HG03025 (cell line): Measurements from ENCODE around the gene EFTUD2.

Source experiments
- ATAC-seq: cut with Tn5 transposase; IDR thresholded peaks from one replicate; pipeline ENCODE4 v1.9.1; 2021; ENCODE audit warnings: mild to moderate bottlenecking, moderate library complexity; ENCODE audit not compliant: unreplicated experiment, low FRiP score

The EFTUD2 gene

DNA sequence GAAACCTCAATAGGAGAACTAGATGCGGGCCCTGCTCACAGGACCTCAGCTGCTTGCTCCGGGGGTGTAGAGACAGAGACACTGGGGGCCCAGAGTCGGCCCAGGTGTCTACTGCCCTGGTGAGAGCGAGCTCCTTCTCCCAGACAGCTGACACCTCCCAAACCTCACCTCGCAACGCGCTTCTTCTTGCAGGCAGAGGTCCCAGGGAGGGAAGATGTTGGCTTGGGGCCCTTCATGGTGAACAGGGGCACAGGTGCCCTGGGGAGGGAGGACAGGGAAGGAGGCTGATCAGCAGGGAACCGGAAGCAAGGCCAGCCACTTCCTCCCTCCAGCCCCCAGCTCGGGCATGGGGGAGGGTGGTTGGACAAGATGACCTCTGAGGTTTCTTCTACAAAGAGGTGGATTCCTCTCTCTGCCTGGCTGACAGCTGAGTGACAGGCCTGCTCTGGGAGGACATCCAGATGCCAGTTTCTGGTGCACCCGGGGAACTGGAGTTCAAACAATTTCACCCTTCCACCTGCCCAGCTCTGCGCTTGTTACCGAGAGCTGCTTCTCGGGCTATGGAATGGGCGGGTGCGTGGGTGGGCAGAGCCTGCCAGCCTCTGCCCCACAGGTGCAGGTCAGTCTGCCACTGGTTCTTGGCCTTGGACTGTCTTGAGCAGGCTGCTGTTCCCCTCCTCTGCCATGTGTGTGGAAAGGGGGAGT, 27.7 kb upstream of the EFTUD2 start:
- ATAC-seq = no peak

- ATAC-seq = no peak
Measured at GRCh38 chr17:44925731-44926697, 26.8 kb upstream of the EFTUD2 start.

DNA sequence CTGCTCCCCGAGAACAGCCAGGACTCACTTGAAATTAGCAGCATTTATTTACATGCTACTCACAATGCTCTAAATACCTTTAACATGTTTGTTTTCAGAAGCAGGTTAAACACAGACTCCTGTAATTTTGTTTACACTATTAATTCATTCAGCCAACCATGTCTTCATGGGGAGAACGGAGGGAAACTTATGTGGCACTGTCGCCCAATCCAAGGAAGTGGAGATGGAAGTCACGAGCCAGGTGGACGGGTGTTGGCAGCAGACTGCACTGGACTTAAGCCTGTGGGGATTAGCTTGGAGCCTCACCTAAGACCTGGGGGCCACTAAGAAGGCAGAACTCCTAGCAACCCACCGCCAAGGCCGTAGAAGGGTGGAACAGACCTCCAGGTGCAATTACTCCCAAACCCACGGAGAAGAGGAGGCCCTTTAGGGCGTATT, 24.9 kb upstream of the EFTUD2 start:
- ATAC-seq = no peak

DNA sequence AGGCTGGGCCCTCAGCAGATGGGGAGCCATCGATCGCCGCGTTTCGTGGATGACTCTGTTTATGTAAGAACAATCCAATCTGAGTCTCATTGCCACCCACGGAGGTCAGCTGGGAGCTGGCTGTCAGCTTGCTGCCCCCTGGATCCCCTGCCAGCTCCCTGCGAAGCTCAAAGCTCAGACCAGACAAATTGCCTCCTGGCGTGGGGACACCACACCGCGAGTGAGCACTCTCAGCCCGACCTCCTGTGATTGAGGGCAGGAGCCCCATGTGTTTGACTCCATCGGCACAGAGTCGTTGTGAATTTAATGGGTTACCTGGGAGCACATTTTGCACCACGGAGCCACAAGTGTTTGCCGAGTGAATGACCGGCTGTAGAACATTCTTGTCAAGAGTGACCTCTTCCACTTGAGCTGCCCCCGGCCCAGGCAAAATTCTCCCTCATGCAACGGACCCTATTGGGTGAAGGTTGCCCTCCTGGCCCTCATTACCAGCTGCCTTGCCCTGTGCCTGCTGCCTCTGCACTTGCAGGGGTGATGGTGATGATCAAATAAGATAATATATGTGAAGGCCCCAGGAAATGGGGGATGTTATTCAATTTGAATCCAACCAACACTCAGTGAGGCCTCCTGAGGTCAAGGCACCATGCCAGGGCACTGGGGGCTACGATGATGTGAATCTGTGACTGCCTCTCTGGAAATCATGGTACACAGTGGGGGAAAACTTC, 23.7 kb upstream of the EFTUD2 start:
- no peak for ATAC-seq

DNA sequence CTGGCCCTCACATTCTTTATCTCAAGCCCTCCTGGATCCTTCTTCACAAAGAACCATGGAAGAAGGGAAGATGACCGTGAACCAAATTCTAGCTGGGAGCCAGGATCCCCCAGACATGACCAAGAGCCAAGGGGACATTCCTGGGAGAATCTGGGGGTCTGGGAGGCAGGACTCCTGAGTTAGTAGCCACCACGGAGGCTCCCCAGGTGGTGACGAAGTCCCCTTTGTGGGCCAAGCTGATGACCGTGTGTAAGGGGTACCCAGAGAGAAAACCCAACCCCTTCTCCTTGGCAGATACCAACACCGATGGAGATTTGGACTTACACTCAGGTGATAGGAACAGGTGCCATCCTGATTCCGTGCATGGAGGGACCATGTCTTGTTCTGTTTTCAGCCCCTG, 22.9 kb upstream of the EFTUD2 start:
- ATAC-seq = no peak

DNA sequence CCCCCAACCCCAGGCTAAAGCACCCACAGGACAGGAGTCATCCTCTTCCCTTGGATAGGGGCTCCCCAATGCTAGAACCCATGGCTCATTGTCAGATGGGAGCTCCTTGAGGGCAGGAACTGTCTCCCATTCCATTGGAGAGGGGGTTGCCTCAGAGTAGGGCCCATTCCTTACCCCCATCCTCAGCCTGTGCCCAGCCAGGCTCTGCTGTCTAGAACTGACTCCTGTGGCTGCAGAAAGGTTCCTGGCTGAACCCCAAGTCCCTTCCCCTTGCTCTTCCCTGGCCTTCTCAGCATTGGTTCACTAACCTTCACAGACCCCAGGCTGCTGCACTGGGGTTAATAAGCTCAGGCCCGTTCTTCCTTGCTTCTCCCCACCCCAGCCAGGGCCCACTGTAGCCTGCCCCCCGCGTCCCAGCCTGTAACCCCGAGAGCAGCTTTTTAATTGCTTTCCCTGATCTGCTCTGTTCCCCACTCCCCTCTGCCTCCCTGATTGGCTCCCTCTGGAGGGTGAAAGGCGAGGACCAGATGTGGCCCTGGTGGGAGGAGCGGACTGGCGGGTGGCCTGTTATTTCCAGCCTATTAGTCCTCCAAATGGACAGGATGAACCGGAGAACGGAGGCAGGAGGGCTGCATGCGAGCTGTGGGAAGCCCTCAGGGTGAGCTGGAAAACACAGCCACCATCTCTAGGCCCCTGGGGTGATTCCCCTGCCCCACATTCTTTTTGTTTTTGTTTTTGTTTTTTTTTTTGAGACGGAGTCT, 22.1 kb upstream of the EFTUD2 start:
- ATAC-seq = no peak

- ATAC-seq = no peak
Measured at GRCh38 chr17:44920565-44920940, 21.3 kb upstream of the EFTUD2 start.

GRCh38 chr17:44919885-44920564, 20.8 kb upstream of the EFTUD2 start:
- no peak for ATAC-seq

DNA sequence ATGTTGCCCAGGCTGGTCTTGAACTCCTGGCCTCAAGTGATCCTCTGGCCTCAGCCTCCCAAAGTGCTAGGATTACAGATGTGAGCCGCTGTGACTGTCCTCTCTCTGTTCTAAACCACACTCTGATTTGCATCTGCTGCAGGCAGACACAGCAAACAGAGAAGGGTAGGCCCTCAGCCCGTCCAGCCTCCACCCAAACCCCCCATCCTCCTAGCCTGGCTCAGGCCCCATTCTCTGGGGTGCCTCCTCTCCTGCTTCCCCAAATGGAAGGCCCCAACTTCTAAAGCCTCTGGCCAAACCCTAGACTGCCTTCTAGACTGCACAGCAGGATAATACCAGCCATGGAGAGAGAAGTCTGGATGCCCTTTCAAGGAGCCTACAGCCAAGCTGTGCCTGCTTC, 20.2 kb upstream of the EFTUD2 start:
- no peak for ATAC-seq

DNA sequence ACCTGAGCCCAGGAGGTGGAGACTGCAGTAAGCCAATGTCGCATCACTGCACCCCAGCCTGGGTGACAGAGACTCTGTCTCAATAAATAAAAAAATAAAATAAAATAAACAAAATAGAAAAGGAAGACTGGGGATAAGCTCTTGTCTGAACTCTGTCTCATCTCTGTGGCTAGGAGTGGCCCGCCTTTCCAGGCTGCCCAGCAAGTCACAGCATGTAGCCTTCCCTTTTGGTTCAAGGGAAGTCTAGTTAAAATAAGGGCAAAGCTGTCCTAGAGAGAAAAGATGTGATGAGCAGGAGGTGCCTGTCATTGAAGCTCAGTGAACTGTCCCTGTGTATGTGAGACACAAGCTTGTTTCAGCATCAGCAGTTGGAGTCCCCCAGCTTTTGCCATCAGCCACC, 18.8 kb upstream of the EFTUD2 start:
- no peak for ATAC-seq

- ATAC-seq = no peak
Measured at GRCh38 chr17:44917456-44917855, 18.2 kb upstream of the EFTUD2 start.

DNA sequence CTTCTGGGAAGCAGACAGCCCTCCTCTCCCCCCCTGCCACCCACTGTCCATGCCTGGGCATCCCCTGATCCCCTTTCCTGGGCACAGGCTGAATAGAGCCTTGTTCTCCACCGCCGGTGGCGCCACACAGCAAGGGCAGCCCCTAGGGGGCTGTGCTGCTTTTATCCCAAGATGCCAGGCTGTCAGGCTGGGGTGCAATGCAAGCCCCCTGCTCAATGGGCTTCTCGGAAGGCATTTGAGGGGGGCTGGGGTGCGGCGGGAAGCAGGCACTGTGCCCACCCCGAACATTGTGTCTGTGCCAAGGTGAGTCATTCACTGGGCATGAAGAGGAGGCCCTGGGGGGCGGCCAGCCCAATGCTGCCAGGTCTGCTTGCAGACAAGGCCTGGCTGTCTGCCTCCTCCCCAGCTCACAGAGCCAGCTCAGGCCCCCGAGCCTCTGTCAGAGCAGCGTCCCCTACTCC, 17.6 kb upstream of the EFTUD2 start:
- no peak for ATAC-seq

DNA sequence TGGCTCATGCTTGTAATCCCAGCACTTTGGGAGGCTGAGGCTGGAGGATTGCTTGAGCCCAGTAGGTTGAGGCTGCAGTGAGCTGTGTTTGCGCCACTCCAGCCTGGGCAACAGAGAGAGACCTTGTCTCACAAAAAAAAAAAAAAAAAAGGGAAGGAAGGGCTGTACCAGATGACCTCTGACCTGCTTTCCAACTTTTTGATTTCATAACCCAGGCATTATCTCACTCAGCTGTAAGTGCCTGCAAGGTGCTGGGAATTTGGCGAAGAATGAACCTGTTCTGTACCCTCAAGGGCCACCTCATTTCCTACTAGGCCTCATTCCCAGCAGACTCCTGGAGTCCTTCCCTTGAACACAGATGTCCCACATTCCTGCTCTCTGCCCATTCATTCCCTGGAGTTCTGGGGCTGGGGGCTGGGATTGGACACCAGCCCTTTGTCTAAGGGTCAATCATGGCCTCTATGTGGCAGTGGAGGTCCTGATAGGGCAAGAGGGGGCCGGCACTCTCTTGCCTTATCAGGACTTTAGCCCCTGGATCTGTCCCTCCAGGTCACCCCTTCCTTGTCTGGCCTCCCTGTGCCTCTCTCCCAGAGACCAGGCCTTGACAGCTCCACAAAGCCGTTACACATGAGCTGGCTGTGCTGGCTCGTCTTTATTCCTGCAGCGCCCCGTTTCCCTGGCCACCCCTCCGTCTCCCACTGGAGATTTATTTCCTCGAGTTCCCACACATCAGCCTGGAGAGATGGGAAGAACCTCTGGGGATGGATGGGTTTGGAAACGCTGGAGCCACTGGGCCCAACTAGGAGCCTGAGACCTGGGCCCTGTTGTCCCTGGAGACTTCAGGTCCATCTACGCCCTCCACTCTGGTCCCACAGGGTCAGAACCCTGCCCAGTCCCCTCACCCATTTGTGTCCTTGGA, 16.9 kb upstream of the EFTUD2 start:
- ATAC-seq = no peak

DNA sequence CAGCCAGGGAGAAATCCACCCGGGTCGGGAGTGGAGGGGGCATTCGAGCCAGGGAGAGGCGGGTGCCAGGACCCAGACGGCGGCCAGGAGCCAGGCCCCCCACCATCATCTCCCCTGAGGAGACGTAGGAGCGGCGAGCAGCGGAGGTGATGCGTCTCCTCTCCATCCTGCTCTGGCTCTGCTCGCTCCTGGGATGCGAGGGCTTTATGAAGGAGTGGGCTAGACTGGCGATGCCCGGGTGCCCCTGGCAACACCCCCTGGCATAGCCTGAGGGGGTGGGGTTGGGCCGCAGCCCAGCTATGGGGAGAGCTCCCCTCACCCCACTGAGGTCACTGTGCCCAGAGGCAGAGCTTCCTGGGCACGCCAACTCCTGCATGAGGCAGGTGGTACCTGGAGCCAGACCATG, 16.1 kb upstream of the EFTUD2 start, which contains the start of gene GFAP:
Gene GFAP, minus strand, starts transcription at position 180 of the 406 bp plus-strand sequence. Its CDS starts 14 bp downstream, at position 166.
- ATAC-seq = no peak

GRCh38 chr17:44914698-44915271, 15.5 kb upstream of the EFTUD2 start:
- no peak for ATAC-seq

DNA sequence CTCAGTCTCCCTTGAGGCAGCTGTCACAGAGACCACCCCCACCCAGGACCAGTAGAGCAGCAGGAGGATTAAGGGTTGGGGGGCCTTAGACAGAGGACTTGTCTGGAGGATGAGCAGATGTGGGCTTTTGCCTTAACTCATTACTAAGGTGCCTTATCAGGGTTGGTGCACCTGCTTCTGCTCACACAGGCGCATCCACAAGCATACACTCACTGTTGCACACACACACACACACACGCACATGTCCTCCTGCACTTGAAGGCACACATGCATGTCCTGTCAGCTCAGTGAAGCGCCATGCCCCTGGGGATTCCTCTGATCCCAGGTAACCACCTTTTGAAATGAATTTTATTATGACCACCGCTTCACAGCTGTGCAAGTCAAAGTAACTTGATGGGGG, 14.9 kb upstream of the EFTUD2 start:
- no peak for ATAC-seq

DNA sequence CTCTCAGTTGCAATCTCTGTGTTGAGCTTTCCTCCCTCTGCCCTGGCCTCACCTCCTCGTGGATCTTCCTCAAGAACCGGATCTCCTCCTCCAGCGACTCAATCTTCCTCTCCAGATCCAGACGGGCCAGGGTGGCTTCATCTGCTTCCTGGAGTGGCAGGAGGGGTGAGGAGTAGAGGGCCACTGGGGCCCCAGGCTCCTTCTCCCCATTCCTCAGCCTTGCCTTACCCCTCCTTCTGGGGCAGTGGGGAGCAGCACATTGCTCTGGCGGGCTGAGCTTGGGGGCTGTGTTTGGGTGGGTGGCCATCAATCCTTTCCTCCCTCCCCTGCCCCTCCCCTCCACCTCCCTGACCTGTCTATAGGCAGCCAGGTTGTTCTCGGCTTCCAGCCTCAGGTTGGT, 14.4 kb upstream of the EFTUD2 start:
- no peak for ATAC-seq
